Hematopoietic multipotent progenitor cell treated with erythropoietin and hydrocortisone succinate and interleukin-3 and kit ligand, for 17 days (in vitro differentiated cells): ENCODE results near the gene NAA15.
"Not testable (repeated sequence)": the region's sequence is repeated elsewhere in the genome, so short reads cannot be mapped to it uniquely, and the experiment has no call there.

Experiments used
- DNase-seq: peaks from one replicate; pipeline ENCODE4 v3.0.0-alpha.2; 2015; ENCODE audit warnings: low spot score

NAA15 gene

DNA sequence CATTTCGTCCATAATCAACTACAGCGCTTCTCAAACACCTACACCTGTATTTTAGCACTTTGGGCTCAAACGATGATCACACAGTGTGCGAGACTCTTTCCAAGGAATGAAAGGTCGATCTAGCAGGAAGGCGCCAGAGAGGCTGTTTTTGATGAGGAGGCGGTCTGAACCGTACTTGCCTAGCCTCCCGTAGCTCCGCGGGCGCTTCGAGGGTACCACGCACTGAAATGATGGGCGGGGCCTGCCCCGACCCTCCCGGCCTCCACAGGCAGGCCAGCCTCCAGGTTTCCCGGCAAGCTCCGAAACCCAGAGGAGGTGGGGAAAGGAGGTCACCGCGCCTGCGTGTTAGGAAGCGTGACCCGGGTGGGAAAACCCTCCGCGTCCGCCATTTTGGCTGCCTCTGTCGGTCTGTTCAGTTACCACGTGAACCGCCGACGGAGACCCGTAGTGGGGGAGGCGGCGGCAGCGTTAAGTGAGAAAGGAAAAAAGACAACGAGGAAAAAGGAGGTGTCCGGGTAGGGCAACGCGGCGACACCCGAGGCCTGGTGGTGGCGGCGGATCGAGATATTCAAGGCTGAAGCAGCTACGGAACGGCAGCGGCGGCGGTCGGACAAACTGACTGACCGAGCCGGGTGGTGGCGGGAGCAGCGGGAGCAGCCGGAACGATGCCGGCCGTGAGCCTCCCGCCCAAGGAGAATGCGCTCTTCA, at the start of gene NAA15:
Gene NAA15, plus strand, starts transcription at position 393 of the 708 bp plus-strand sequence. Its CDS starts 273 bp downstream, at position 666.
- DNase-seq = peak; percentile 98

DNA sequence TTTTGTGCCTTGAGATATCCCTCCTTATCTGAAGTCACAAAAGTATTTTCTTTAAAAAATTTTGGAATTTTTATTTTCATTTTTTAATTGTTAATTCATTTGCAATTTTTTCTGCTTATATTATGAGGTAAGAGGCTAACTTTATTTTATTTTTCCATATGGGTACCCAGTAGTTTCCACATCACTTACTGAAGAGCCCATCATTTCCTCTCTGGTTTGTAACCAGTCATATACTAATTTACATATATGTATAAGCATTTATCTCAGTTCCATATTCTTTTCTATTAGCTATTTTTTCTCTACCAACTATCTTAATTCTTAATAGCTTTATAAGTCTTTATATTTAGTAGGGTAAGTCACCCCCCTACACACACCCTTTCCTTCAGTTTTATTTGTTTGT, 48.3 kb upstream of the NAA15 start:
- no peak for DNase-seq

DNA sequence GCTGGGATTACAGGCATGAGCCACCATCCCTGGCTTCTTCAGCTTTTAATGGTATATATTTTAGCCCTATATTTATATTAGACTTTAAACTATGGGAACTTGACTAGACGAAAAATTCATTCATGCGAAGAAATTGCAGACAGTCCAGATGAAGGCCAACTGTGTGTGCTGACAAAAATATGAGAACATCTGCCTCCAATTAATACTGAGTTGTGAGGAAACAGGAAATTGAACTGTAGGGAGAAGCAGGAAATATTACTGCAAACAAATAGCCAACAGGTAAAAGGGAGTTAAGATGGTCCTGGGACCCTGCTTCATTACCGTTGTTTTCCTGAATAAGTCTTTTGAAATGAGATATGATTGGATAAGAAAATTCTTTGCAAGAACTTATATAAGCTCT, 47.6 kb upstream of the NAA15 start:
- DNase-seq = no peak

DNA sequence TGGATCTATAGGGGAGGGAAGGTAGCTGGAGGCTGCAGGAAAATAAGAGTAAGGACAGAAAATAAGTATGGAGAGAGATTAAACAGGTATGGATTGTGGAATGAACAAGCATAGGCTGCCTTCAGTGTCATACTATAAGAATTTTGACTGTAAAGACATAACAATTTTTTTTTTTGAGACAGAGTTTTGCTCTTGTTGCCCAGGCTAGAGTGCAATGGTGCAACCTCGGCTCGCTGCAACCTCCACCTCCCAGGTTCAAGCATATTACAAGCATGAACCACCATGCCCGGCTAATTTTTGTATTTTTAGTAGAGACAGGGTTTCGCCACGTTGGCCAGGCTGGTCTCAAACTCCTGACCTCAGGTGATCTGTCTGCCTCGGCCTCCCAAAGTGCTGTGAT, 45.7 kb upstream of the NAA15 start:
- DNase-seq = not testable (repeated sequence)

DNA sequence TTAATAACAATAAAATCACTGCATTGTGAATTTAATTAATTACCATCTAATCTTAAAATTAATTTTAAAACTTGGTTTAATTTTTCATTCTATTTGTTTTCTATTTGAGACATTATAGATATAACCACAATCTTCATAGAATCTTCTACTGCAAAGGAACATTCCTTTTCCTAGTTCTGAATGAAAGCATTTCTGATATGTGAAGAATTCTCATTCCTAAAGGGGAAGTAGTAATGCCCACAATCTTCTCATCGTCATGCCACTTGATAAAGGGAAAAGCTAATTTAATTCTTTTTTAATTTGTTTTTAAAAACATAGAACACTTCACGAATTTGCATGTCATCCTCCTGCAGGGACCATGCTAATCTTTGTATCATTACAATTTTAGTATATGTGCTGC, 45.0 kb upstream of the NAA15 start:
- DNase-seq = no peak

DNA sequence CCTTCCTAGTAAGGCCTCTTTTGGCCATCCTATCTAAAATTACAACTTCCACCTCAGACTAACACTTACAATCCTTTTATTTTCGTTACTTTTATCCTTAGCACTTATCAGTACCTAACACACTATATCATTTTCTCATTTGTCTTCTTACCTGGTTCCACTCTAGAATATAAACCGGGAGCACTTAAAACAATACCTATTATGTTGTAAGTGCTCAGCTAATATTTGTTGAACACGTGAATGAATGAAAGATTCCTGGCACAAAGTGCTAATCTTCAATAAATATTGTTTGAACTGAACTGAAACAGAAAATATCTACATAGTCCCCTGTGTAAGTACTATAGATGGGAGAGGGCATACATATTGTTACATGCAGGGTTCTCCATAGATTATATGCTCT, 35.7 kb upstream of the NAA15 start:
- no peak for DNase-seq

DNA sequence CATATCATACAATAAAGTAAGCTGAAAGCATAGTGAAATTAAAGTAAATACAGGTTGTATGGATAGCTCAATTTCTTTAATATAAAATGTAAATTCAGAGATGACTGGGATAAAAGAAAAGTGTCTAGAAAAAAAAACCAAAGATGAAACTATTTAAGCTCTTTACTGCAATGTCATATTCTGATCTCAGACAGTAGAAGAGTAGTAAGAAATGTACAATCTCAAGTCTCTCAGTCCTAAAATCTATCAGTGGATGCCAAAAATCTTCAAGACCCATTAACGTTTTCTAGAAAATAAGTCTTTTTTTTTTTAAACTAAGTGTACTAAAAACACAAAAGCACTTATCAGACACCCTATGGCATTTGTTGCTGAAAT, 35.1 kb upstream of the NAA15 start:
- peak; percentile 12 for DNase-seq

DNA sequence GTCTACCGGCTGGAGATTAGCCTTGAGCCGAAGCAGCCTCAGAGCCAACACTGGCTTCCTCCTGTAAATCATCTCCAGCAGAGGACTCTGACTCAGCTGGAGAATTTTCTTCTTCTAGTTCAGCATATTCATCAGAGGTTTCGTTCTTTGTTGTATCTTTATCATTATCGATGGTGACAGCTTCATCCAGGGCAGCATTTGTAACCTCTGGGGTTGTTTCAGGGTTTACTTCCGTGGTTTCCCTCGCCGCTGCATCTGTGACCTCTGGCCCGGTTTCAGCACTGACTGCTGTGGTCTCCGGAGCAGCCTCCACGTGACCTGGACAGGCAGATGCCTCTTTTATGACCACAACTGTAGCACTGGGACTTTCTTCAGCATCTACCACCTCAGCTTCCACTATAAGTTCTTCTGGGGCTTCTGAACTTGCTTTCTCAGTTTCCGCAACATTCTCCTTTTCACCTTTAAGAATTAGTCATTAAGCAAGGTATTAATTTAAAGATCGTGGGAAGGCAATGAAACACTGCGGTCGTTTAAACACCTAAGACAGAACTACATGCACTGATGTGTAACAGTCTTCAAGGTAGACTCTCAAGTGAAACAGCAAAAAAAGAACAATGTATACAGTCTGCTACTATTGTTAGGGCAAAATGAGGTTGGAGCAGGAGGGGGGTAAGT, 34.6 kb upstream of the NAA15 start:
- no peak for DNase-seq

DNA sequence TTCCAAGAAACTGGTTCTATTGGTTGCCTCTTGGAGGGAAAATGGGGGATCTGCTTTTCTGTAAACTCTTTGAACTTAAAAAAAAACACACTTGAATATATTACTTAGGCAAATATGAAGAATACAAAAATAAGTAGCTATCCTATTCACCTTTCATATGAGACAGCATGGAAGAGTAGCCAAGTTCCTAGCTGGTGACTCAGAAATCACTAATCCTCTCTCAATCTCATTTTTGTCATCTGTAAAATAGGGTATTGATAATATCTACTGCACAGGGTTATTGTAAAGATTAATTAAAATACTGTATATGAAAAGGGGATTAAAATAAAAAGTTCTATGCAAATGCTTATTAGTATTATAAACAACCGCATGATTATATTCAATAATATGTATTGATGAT, 34.0 kb upstream of the NAA15 start:
- DNase-seq = no peak

DNA sequence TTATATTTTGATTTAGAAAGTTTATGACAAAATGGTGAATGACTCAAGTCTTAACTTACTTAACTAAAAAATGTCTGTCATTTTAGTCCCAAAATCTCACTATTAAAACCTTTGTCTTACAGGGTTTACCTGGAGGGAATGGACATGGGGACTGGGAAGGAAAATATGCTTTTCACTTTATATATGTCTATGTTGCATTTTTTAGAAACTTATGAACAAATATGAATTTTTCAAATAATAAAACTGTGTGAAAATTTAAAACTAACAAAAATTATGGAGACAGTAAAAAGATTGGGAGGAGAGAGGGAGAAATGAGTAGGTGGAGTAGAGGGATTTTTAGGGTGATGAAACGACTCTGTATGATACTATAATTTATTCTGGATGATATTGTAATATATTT, 27.5 kb upstream of the NAA15 start:
- DNase-seq = no peak

DNA sequence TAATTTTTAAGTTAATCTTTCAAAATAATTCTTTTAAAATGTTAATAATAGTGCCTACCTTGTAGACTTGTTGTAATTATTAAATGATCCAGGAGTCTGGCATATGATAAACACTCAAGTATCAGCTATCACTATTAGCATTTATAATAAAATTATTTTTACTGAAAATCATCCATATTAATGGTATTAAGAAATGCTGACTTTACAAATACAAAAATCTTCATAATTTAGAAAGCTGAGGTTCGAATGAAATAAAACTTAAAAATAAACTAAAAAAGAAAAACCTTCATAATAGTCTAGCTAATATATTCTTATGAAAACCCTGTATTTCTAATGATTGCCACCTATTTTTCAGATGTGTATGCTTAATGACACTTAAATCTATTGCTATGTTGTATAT, 26.5 kb upstream of the NAA15 start:
- no peak for DNase-seq

DNA sequence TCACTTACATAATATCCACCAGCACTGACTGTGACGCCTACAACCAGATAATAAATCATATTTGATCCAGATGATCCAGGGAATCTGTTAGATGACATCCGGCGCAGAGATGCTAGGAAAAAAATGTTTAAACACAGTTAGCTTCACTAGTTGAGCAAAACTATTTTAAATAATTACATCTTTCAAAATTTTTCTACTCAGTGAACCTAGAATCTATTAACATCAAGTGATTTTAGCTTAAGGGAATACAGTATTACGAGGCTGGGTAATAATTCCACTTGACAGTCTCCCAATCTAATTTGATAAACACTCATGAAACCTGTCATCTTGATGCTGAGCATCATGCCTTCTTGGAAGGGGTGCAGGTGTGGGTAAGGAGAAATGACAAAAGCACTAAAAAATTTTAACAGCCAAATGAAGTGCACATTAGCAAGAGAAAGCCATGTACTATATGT, 26.0 kb upstream of the NAA15 start:
- no peak for DNase-seq

DNA sequence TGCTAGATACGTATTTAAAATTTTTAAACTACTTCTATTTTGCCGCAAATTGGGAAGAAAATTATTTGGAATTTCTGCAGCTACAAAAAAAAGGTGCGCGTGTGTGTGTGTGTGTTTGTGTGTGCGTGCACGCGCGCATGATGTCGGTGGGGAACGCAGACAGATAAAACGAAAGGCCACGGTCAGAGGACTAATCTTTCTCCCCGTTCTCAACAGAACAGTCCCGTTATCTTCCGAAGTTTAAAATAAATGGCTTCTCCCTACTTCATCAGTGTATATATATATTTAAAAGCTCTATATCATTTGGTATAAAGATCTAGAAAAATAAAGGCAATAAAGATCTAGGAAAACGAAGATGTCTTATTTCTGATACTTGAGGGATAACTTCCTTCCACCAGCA, 22.8 kb upstream of the NAA15 start:
- no peak for DNase-seq

DNA sequence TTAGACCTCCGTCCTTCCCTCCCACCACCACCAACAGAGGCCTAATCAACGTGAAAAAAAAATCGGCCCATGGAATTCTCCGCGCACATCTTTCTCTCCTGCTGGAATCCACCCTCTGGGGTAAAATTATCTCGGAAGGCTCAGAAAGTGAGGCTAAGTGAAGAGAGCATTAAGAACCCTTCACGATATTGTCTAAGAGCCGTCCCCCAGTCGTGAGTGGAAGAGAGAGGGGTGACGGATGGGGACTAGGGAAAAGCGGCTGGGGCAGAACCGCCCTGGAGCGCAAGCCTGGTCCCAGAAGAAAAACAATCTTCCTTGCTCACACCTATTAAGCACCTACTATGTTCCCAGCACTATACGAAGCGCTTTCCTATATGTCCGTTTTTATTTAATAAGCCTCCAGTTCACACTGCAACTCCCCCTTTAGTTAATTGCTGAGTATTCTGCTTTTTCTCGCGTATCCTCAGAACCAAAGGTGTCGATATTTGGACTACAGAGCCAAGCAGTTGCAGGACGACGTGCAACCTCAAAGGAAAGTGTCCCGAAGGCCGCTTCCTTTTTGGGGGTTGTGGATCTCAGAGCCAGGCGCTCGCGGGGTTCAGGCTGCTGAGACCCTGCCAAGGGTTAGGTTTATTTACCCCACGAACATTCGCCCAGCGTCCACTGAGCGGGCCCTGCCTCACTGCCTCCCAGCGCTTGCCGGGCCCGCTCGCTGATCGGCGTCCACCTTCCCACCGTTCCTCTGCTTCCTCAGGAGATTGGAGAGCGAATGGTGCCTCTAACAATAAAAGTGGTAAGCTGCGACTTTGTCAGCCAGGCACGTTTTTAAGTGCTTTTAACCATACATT, 22.2 kb upstream of the NAA15 start:
- DNase-seq = no peak

DNA sequence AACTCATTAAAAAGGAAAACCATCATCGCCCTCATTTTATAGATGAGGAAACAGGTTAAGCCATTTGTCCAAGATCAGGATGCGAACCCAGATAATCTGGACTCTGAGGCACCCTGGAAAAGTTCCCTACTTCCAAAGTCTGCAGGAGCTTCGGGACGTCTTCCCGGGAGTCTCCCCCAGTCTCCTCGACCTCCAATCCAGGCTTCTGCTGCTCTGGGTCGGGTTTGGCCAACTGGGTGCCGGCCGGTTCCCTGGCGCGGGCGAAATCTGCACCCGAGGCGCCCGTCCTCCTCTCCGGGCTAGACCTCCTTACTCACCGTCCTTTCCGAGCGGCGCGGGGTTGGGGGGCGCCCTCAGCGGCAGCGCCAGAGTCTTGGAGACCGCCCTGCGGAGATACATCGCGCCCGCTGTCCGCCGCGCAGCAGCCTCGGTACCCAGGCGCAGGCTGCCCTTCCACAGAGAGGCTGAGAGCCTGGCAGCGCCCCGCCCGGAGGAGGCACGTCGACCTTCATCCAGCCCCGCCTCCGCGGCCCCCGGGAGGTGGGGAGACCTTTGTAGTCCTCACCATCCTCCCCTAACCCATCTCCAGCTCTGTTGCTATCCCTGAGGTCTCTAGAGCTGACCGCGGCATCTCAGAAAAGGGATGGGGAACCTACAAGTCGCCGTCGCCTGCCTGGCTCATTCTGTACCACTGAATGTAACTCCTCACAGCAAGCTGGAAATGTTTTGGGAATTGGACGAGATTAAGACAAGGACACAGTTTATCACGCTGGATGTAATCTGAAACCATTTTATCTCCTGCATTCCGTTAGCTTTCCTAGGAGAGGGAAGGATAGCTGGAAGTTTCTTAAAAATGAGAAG, 21.3 kb upstream of the NAA15 start, which contains the start of gene MGARP:
Gene MGARP, minus strand, starts transcription at position 466 of the 861 bp plus-strand sequence. Its CDS starts 67 bp downstream, at position 399.
- DNase-seq = no peak

DNA sequence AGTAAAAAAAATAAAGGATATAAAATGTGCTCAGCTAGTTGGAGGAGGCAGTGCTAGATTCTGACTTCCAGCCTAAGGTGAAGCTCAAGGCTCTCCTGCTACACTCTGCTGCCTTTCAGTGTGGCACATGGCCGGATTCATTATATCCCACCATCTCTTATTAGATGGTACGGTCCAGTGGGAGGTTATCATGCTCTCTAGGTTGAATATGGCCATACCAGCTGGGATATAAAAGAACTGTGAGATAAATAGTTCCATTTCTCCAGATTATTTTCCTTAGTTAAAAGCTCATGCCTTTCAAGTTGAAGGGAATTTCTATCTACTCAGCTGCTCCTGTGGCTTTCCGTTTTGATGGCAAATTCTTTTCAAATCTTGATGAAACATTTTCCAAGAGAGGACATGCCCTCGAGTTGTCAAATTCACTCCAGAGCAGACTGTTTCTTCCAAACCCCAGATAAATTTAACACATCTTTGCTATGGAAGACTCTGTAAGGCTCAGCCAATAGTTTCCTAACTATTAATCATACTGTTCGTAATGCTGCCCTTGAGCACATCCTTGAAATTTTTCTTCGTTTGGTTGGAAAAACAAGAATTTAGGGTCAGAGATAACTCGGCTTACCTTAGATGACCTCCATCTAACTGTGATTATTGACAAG, 19.1 kb upstream of the NAA15 start:
- DNase-seq = no peak

DNA sequence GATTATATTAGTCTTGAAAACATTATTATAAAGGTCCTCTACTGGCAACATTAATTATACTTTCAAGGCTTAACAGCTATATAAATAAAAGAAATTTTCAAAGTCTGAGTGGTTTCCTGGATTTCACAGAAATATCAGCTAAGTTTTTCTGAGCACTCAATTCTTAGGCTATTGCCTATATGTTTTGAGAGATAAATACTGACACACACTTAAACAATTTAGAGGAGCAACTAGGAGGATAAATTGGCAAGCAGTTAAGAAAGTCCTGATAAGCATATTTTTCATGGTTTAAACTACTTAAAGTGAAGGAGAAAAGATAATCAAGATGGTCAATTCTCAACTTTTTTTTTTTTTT, 18.6 kb upstream of the NAA15 start:
- no peak for DNase-seq

DNA sequence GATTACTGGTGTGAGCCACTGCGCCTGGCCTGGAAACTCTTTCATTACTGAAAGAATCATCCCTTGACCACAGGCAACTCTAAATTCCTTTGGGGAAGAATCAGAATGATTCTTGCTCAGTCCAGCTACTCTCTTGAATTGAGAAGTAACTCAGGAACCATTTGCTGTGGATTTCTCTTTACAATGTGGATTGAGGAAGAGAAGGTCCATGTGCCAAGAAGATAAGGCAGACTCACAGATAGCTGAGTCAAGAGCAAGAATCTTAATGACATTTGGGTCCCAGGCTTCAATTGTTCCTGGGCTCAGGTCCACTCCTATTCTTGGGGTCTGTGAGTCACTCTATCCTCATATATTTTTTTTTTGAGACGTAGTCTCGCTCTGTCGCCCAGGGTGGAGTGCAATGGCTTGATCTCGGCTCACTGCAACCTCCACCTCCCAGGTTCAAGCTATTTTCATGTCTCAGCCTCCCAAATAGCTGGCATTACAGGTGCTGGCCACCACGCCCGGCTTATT, 15.1 kb upstream of the NAA15 start:
- DNase-seq = no peak

DNA sequence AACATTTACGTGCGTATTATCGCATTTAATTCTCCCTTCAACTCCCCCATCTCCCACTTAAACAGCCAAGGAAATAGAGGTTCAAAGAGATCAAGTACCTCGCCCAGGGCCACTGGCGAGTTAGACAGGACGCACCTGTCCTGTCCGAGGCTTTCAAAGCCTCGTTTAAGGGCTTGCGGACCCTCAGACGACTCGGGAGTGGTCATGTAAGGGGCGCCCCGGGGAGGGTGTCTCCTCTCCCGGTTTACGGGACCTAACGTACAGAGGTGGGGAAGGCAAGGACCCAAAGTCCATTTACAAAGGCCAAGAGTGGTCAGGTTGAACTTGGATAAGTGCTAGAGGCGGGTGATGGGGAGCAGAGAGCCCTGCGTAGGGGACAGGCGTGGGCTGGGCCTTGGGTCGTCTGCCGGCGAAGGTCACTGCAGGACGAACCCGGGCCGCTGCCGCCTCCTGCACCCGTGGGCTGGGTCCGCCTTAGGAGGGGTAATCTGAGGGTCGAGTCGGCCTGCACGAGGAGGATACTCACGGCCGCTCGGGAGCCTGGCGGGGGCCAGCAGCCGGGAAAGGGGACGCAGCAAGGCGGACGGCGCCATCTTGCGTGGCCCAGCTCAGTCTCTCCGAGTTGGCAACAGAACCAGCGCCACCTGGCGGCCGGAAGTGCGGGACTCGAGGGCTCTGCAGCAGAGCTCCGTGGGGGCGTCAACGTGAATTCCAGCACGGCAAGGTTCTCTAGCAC, 5.9 kb upstream of the NAA15 start:
- DNase-seq = peak; percentile 97

DNA sequence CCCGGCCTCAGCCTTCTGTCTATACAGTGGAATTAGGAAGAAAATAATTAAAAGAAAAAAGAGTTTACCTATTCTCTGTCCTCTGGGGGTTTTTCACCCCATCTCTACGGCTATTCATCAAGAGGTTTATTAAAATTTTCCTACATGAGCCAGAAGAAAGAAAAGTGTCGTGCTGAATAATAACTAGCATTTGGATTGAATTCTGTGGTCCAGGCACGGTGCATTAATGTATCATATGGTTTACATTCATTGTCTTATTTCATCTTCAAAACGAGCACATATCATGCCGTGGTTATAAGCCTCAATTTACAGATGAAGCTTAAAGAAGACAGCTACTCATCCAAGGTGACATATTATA, 5.4 kb upstream of the NAA15 start:
- DNase-seq = no peak

DNA sequence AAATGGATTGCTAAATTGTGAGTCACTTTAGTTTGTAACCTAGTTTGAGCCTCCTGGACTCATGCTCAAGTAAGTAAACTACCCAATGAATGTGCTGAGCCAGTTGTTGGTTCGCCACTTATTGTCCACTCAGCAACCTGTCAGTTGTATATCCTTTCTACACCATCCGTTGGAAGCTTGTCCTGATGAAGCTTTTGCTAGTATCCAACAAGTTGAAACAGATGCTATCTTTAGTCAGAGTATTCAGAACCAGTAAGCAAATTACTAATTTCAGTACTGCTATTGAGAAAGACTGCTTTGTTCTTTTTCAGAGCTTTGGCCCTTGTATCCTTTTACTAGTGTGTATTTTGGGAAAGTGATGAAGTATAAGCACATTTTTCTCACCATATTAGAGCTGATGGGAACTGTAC, 4.3 kb upstream of the NAA15 start:
- DNase-seq = no peak
